ENCODE data around the gene RBM23.

- TF ChIP-seq MEF2A (IDR thresholded peaks at IDR 0.05; ENCODE audit: borderline replicate concordance, low read depth) (no peak), RXRA (IDR thresholded peaks at IDR 0.05; ENCODE audit: borderline replicate concordance, low read depth) (no peak), RAD21 (IDR thresholded peaks at IDR 0.05; ENCODE audit: low read length) (no peak)
- TF ChIP-seq, protein P1, sequence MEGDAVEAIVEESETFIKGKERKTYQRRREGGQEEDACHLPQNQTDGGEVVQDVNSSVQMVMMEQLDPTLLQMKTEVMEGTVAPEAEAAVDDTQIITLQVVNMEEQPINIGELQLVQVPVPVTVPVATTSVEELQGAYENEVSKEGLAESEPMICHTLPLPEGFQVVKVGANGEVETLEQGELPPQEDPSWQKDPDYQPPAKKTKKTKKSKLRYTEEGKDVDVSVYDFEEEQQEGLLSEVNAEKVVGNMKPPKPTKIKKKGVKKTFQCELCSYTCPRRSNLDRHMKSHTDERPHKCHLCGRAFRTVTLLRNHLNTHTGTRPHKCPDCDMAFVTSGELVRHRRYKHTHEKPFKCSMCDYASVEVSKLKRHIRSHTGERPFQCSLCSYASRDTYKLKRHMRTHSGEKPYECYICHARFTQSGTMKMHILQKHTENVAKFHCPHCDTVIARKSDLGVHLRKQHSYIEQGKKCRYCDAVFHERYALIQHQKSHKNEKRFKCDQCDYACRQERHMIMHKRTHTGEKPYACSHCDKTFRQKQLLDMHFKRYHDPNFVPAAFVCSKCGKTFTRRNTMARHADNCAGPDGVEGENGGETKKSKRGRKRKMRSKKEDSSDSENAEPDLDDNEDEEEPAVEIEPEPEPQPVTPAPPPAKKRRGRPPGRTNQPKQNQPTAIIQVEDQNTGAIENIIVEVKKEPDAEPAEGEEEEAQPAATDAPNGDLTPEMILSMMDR (IDR thresholded peaks at IDR 0.05) = no peak
These were observed 3.3 kb upstream of the RBM23 start for GRCh38 chr14:22922294-22922693.
